Stimulated activated CD4-positive, alpha-beta T cell treated with anti-CD3 and anti-CD28 coated beads, Interleukin-2, amount 100 ng/mL, for 4 hours (primary cell): Measurements from ENCODE around the gene CSNK2A1.

ENCODE experiments used
- DNase-seq: peaks from one replicate; pipeline ENCODE4 v3.0.0-alpha.2; 2020; ENCODE audit warnings: low read depth

Gene CSNK2A1

DNA sequence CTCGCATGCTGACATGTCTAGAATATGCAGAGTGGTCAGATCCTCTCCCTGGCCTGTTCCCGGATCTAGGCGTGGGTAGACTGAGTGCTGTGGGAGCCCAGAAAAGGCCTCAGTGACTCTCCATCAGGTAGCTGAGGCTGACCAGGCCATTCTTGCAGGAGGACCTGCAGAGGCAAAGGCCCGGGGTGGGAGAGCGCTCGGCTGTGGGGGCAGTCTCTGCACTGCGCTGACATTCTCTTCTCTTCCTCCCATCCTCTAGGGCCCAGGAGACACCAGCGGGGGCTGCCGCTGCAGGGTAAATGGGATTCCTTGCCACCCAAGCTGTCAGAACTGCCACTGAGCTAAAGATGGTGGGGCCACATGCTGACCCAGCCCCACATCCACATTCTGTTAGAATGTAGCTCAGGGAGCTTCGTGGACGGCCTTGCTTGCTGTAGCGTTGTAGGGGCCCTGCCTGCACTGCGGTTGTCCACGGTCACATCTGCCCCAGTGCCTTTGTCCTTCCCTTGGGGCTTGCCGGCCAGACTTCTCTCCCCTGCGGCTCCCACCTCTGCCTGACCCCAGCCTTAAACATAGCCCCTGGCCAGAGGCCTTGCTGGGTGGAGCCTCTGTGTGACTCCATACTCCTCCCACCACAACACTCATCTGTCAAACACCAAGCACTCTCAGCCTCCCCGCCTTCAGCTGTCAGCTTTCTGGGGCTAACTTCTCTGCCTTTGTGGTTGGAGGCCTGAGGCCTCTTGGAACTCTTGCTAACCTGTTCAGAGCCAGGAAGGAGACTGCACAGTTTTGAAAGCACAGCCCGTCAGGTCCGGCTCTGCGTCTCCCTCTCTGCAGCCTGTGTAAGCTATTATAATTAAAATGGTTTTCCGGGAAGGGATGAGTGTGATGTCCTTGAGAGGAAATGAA, 113.2 kb downstream of the CSNK2A1 start:
- no peak for DNase-seq

DNA sequence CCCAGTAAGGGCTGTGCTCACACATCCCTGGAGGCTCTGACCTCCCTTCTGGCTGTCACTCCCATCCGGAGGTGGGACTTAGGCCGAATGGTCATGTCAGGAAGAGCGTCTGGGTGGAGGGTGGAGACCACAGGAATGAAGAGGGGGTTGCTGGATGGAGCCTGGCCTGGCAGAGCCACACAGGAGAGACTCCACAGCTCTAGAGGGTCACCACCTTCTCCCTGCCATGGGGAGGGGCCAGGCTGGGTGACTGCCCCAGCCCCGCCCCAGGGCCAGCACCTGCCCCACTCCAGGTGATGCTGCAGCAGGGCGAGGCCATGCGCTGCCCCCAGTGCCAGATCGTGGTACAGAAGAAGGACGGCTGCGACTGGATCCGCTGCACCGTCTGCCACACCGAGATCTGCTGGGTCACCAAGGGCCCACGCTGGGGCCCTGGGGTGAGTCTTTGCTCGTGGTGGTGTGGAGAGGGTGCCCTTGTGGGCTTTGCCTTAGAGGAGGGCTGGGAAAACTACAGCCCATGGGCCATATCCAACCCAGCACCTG, 114.9 kb downstream of the CSNK2A1 start:
- no peak for DNase-seq

DNA sequence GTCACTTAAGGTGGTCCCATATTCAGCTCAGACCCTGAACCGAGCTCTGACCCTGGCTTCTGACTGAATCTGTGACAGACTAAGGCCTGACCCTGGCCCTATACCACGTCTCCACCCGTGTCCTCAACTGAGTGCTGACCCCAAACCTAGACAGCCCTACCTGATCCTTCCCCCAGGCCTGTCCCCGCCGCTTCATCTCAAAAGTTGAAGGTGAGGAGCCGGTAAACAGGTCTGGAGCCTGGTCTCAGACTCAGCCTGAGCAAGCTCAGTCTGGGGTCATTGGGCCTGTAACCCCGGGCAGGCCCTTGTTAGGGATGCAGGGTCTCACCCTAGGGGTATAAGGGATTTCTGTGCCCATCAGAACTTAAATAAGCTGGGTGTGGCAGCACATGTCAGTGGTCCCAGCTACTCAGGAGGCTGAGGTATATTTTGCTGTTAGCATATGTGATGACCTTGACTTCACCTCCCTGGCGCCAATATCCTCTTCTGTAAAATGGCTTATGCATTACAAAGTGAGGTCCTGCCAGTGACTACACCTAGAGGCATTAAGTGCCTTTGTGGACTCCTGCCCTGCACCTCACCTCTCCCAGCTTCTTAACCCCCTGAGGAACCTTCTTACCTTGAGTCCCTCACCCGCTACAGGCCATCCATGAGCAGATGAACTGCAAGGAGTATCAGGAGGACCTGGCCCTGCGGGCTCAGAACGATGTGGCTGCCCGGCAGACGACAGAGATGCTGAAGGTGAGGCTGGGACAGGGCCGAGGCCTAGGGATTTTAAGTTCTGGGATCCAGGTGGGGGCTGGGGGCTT, 115.5 kb downstream of the CSNK2A1 start:
- no peak for DNase-seq

DNA sequence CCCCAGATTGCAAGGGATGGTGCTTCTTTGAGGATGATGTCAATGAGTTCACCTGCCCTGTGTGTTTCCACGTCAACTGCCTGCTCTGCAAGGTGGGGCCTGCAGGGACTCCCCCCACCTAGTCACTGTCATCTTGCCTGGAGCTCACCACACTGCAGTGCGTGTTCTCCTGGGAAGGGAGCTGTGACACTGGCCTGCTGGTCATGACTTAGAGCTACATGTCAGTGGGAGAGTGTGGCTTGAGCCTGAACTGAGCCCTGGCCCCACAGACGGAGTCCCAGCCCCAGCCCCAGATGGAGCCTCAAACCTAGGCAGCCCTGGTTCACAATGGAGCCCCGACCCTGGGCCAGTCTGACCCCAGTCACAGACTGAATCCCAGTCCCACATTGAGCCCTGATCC, 116.2 kb downstream of the CSNK2A1 start:
- DNase-seq: no peak

DNA sequence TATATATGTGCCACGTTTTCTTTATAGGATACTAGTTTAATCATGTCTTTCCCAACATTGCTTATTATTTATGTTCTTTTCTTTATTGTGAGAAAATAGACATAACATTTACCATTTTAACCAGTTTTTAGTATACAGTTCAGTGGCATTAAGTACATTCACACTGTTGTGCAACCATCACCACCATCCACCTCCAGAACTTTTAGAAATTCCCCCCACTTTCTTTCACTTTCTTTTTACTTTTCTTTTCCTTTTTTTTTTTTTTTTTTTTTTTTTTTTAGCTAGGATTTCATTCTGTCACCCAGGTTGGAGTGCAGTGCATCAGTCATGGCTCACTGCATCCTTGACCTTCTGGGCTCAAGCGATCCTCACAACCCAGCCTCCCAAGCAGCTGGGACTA, 117.0 kb downstream of the CSNK2A1 start:
- DNase-seq: no peak
